ENCODE data around the gene CCNY.

The CCNY gene

GRCh38 chr10:35458500-35459448 is 122.5 kb downstream of the CCNY start:
- TF ChIP-seq CTCF (IDR thresholded peaks at IDR 0.05; ENCODE audit: poor library complexity, severe bottlenecking), result no peak
- Histone ChIP-seq H3K4me1 (ENCODE audit: insufficient read depth, poor library complexity, severe bottlenecking) (peaks cover 5% of the 10 kb centered on the region), H3K27ac (ENCODE audit: poor library complexity, severe bottlenecking) (no peak overlapping the region), H3K4me3 (ENCODE audit: severe bottlenecking) (no peak overlapping the region), H3K9me3 (ENCODE audit: severe bottlenecking) (no peaks in the 10 kb centered on the region), H3K36me3 (ENCODE audit: low read depth) (no peaks in the 10 kb centered on the region), H3K27me3 (ENCODE audit: insufficient read depth, poor library complexity, severe bottlenecking) (no peaks in the 10 kb centered on the region)
- DNase-seq (ENCODE audit: low spot score) (no peak), ATAC-seq (ENCODE audit: low read depth) (no peak)

GRCh38 chr10:35459449-35459847 is 123.1 kb downstream of the CCNY start:
- H3K27ac ChIP-seq (ENCODE audit: poor library complexity, severe bottlenecking), result no peak overlapping the region
- ATAC-seq (ENCODE audit: low read depth), result no peak
- no peaks in the 10 kb centered on the region for H3K4me1 ChIP-seq (ENCODE audit: insufficient read depth, poor library complexity, severe bottlenecking)
- H3K27me3 ChIP-seq (ENCODE audit: insufficient read depth, poor library complexity, severe bottlenecking), result no peaks in the 10 kb centered on the region
- H3K36me3 ChIP-seq (ENCODE audit: low read depth), result no peaks in the 10 kb centered on the region
- TF ChIP-seq CTCF (IDR thresholded peaks at IDR 0.05; ENCODE audit: poor library complexity, severe bottlenecking), result no peak
- no peaks in the 10 kb centered on the region for H3K9me3 ChIP-seq (ENCODE audit: severe bottlenecking)
- no peak for DNase-seq (ENCODE audit: low spot score)
- H3K4me3 ChIP-seq (ENCODE audit: severe bottlenecking), result no peak overlapping the region

GRCh38 chr10:35460852-35461460 is 124.6 kb downstream of the CCNY start:
- Histone ChIP-seq H3K9me3 (ENCODE audit: severe bottlenecking) (no peaks in the 10 kb centered on the region), H3K27ac (ENCODE audit: poor library complexity, severe bottlenecking) (no peak overlapping the region), H3K4me1 (ENCODE audit: insufficient read depth, poor library complexity, severe bottlenecking) (no peaks in the 10 kb centered on the region), H3K4me3 (ENCODE audit: severe bottlenecking) (no peak overlapping the region), H3K36me3 (ENCODE audit: low read depth) (no peaks in the 10 kb centered on the region), H3K27me3 (ENCODE audit: insufficient read depth, poor library complexity, severe bottlenecking) (no peaks in the 10 kb centered on the region)
- DNase-seq (ENCODE audit: low spot score), result no peak
- TF ChIP-seq CTCF (IDR thresholded peaks at IDR 0.05; ENCODE audit: poor library complexity, severe bottlenecking), result no peak
- no peak for ATAC-seq (ENCODE audit: low read depth)

- no peak for DNase-seq (ENCODE audit: low spot score)
- Histone ChIP-seq H3K27me3 (ENCODE audit: insufficient read depth, poor library complexity, severe bottlenecking) (no peaks in the 10 kb centered on the region), H3K36me3 (ENCODE audit: low read depth) (no peaks in the 10 kb centered on the region), H3K4me3 (ENCODE audit: severe bottlenecking) (no peak overlapping the region), H3K4me1 (ENCODE audit: insufficient read depth, poor library complexity, severe bottlenecking) (no peaks in the 10 kb centered on the region), H3K9me3 (ENCODE audit: severe bottlenecking) (no peaks in the 10 kb centered on the region), H3K27ac (ENCODE audit: poor library complexity, severe bottlenecking) (no peak overlapping the region)
- no peak for TF ChIP-seq CTCF (IDR thresholded peaks at IDR 0.05; ENCODE audit: poor library complexity, severe bottlenecking)
- ATAC-seq (ENCODE audit: low read depth), result no peak
Observed at GRCh38 chr10:35462491-35462934, 126.2 kb downstream of the CCNY start.

Data from RWPE2 (cell line).